Thoracic aorta (tissue), 2 donors: ENCODE results near the gene CEP112. TPM values are rescaled to one million over a fixed set of nuclear protein-coding genes. Genes with fewer than 3 reads are reported as not detected.

Experiments used
- ATAC-seq: fragments of 150-250 bp; one replicate; pipeline ENCODE4 v1.8.0; 2017; ENCODE audit warnings: low read depth; ENCODE audit not compliant: insufficient number of reproducible peaks, low FRiP score
- DNase-seq: peaks from one replicate; pipeline ENCODE4 v3.0.0-alpha.2; 2020; ENCODE audit warnings: low spot score
- H3K27ac ChIP-seq, 2 donors: fragments of 200-600 bp; sonication (generic); 1 replicate in 1 of 2; 2 replicates in 1 of 2; pipeline ENCODE4 v1.5.1; 2016; ENCODE audit warnings: mild to moderate bottlenecking in 2 of 2, moderate library complexity in 2 of 2
- H3K27me3 ChIP-seq: fragments of 200-600 bp; sonication (generic); replicated peaks from 2 replicates; pipeline ENCODE4 v1.6.0; 2016; ENCODE audit warnings: mild to moderate bottlenecking; ENCODE audit not compliant: insufficient read depth
- H3K36me3 ChIP-seq: fragments of 200-600 bp; sonication (generic); one replicate; pipeline ENCODE4 v1.5.1; 2016
- H3K4me1 ChIP-seq, 2 donors: fragments of 200-600 bp; sonication (generic); 1 replicate in 1 of 2; 2 replicates in 1 of 2; pipeline versions ENCODE4 v1.5.1 to v1.6.0; 2016; ENCODE audit warnings: low read depth in 2 of 2, mild to moderate bottlenecking in 1 of 2; ENCODE audit not compliant: control insufficient read depth in 1 of 2
- H3K4me3 ChIP-seq: fragments of 200-600 bp; sonication (generic); 2 replicates; pipeline ENCODE4 v1.5.1; 2016; ENCODE audit warnings: mild to moderate bottlenecking
- H3K9me3 ChIP-seq: fragments of 200-600 bp; sonication (generic); 2 replicates; pipeline ENCODE4 v1.5.1; 2016
- total RNA-seq, 2 donors: library from RNA; depleted of rRNA; stranded (reverse); fragments of >200 nt; gene quantifications; one replicate each; pipeline versions ENCODE4 v1.1.0 to v1.2.3, GENCODE V29; 2016
- TF ChIP-seq, protein P1 (sequence below): fragments of 200-600 bp; sonication (generic); IDR thresholded peaks from one replicate; pipeline ENCODE4 v1.5.1; 2019; ENCODE audit warnings: antibody characterized with exemption

The CEP112 gene
- total RNA-seq, 2 donors from 2014 or later = 13.4 to 19.0 TPM

DNA sequence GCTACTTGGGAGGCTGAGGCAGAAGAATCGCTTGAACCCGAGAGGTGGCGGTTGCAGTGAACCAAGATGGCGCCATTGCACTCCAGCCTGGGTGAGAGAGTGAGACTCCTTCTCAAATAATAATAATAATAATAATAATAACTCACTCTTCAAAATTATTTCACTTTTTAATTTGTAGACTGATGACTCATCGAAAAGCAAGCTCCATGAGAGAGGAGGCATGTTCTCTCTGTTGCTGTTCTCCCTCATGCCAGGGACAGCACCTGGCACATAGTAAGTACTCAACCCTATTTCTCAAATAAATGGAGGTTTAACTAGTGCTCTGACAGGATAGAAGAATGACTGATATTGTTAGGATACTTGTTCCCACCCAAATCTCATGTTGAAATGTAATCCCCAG, 265.3 kb downstream of the CEP112 start:
- H3K4me3 ChIP-seq = no peak overlapping the region
- H3K27ac ChIP-seq = peak overlapping the region in 1 of 2 donors; percentile 48
- DNase-seq (no peak), ATAC-seq (no peak)
- peaks cover 0 to 9% of the 10 kb centered on the region in 2 donors for H3K4me1 ChIP-seq
- TF ChIP-seq, protein P1, sequence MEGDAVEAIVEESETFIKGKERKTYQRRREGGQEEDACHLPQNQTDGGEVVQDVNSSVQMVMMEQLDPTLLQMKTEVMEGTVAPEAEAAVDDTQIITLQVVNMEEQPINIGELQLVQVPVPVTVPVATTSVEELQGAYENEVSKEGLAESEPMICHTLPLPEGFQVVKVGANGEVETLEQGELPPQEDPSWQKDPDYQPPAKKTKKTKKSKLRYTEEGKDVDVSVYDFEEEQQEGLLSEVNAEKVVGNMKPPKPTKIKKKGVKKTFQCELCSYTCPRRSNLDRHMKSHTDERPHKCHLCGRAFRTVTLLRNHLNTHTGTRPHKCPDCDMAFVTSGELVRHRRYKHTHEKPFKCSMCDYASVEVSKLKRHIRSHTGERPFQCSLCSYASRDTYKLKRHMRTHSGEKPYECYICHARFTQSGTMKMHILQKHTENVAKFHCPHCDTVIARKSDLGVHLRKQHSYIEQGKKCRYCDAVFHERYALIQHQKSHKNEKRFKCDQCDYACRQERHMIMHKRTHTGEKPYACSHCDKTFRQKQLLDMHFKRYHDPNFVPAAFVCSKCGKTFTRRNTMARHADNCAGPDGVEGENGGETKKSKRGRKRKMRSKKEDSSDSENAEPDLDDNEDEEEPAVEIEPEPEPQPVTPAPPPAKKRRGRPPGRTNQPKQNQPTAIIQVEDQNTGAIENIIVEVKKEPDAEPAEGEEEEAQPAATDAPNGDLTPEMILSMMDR = no peak
- H3K27me3 ChIP-seq = no peaks in the 10 kb centered on the region
- no peaks in the 10 kb centered on the region for H3K36me3 ChIP-seq
- no peaks in the 10 kb centered on the region for H3K9me3 ChIP-seq

DNA sequence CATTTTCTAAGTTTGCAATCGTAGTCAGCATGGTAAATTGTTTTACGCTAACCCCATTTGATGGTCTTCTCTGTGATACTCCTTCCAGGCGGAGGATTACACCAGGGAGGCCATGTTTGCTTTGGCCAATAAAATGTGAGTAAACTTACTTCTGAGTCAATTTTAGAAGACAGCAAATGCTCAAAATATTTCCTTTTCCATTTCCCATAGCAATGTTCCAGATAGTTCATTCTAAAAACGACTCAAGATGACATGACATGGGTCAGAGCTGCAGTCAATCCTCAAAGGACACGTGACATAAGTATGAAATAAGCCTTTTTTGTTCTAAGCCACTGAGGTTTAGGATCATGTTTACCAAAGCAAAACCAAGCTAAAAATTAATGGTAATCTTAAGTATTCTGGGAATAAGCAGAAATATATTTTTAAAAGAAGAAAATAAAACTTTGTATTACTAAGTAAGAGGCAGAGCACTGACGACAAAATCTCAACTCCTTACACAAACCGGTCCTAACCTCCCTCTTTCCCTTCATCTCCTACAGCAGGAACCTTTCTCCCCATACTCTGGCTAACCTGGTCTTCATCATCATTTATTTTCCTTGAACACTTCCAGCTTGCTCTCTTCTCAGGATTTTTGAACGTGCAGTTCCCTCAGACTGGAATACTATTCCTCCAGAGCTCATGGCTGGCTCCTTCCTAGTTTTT, 266.2 kb downstream of the CEP112 start:
- H3K27ac ChIP-seq = peak overlapping the region; percentile 47 to 48
- TF ChIP-seq, protein P1 = no peak
- peaks cover 0 to 9% of the 10 kb centered on the region in 2 donors for H3K4me1 ChIP-seq
- peak; percentile 77 for ATAC-seq
- no peaks in the 10 kb centered on the region for H3K9me3 ChIP-seq
- peak overlapping the region; percentile 9 for H3K4me3 ChIP-seq
- no peaks in the 10 kb centered on the region for H3K27me3 ChIP-seq
- DNase-seq = no peak
- H3K36me3 ChIP-seq = no peaks in the 10 kb centered on the region

DNA sequence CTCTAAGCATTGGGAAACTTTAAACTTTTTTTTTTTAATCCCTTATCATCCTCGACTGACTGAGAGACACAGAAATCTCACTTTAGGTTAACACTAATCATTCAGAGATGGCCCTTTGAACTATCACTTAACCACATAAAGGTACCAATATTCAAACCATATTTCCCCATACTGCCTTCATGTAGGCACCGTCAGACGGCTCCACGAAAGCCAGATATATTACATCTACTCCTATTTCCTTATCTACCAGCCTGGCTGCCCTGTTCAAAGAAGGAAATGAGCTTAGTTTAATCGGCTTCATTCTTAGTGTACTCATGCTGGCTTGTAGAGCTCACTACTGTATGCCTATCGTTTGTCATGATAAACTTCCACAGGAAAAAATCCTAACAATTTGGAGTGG, 270.9 kb downstream of the CEP112 start:
- Histone ChIP-seq H3K4me1 (peaks cover 7 to 23% of the 10 kb centered on the region in 2 donors), H3K9me3 (no peaks in the 10 kb centered on the region), H3K27me3 (no peaks in the 10 kb centered on the region), H3K27ac (no peak overlapping the region), H3K4me3 (no peak overlapping the region), H3K36me3 (no peaks in the 10 kb centered on the region)
- TF ChIP-seq, protein P1 = no peak
- ATAC-seq (no peak), DNase-seq (no peak)

DNA sequence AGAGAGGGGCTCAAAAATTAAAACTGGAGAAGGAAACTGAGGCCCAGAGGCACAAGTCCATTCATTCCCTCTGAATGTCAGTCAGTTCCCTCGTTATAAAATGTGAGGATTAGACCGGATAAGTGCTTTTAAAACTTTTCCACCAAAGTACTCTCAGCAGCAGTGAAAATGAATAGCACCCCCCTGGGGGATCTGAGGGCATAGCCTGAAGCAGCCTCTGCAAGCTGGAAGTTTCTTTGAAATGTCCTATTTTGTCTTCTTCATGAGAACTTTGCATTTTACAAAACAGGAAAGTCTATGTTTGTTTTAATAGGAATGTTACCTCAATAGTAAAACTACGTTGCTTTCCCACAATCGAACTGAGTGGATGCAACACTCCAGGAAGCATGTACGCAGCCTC, 273.0 kb downstream of the CEP112 start:
- TF ChIP-seq, protein P1 = peak; percentile 20
- Histone ChIP-seq H3K27me3 (no peaks in the 10 kb centered on the region), H3K27ac (peak overlapping the region in 1 of 2 donors; percentile 20), H3K4me1 (peaks cover 7 to 14% of the 10 kb centered on the region in 2 donors), H3K9me3 (no peaks in the 10 kb centered on the region), H3K36me3 (no peaks in the 10 kb centered on the region), H3K4me3 (no peak overlapping the region)
- ATAC-seq (no peak), DNase-seq (no peak)

DNA sequence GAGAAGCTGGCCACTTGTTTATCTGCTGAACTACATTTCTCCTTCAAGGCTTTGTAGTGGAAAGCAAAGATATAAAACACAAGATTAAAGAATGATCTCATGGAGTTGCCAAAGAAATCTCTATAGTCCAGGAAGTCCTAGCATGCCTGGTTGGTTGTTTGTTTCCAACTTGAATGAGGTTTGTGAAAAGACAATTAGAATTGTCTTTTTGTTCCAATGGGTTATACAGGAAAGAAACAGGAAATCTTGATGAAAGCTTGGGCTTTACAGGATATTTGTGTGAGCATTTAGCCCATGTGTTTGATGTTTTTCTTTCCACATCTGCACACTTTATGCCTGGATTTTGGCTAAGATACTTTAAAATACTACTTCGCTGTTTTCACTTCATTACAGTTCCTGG, 273.4 kb downstream of the CEP112 start:
- H3K27ac ChIP-seq = peak overlapping the region in 1 of 2 donors; percentile 20
- ATAC-seq (no peak), DNase-seq (no peak)
- TF ChIP-seq, protein P1 = no peak
- H3K4me1 ChIP-seq = peaks cover 7 to 14% of the 10 kb centered on the region in 2 donors
- H3K36me3 ChIP-seq = no peaks in the 10 kb centered on the region
- H3K9me3 ChIP-seq = no peaks in the 10 kb centered on the region
- H3K4me3 ChIP-seq = no peak overlapping the region
- H3K27me3 ChIP-seq = no peaks in the 10 kb centered on the region
